DND-41 (cell line): ENCODE data around the gene DNAJB4.

Source experiments
- CTCF ChIP-seq: IDR thresholded peaks from 2 replicates; pipeline ENCODE4 v1.5.1; 2012; ENCODE audit warnings: borderline replicate concordance, low read length, moderate library complexity, mild to moderate bottlenecking; ENCODE audit not compliant: poor library complexity, severe bottlenecking; ENCODE audit errors: extremely low read depth
- EZH2 ChIP-seq: IDR thresholded peaks from 3 replicates; pipeline ENCODE4 v1.6.1; 2012; ENCODE audit warnings: borderline replicate concordance, low read depth, mild to moderate bottlenecking, moderate library complexity, low read length, inconsistent platforms; ENCODE audit not compliant: severe bottlenecking

- TF ChIP-seq CTCF (no peak), EZH2 (no peak)
Measured at GRCh38 chr1:78005448-78005722, 646 bp downstream of the DNAJB4 start.
